ENCODE measurements around the gene CSH2. TPM values are rescaled to one million over a fixed set of nuclear protein-coding genes. Genes with fewer than 3 reads are reported as not detected.

Gene CSH2
- total RNA-seq, 1 donor from 2014 or later = not detected

DNA sequence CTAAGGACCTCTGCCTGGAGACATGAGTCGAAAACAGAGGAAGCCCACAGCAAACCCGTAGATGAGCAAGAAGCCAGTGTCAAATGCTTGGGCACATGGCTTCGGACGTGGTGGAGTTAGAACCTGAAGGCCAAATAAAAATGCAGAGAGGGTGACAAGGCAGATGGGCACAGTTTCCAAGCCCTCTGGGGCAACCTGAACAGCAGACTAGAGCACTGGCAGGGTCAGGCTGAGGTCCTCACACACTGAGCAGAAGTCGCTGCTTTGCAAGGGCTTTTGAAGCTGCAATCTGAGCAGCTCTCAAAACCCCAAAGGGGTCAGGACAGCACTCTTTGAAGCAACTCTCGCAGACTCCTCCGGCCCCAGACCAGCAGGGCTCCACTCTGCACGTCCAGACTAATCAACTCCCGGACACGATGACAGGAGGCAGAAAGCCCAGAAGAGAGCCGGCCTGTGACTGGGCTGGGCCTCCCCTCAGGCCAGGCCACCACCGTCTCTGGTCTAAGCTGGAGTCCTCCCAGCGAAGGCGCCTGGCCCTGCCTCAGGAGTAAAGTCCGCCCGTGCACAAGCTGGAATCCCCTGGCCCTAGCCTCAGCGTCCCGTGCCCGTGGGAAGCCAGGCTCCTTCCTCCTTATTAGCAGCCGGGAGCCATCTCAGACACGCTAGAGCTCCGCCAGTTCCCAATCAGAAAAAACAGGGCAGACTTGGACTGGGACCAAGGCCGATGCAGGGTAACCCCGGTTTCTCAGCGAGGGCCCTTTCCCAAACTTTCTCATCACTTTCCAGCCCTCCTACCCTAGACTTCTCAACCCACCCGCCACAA lies 31.9 kb downstream of the CSH2 start:
- ATAC-seq = peak; percentile 42
- peak; percentile 89 for DNase-seq (ENCODE audit: missing footprints)
- intact Hi-C loops (cut with DNase I) = no loop called here

DNA sequence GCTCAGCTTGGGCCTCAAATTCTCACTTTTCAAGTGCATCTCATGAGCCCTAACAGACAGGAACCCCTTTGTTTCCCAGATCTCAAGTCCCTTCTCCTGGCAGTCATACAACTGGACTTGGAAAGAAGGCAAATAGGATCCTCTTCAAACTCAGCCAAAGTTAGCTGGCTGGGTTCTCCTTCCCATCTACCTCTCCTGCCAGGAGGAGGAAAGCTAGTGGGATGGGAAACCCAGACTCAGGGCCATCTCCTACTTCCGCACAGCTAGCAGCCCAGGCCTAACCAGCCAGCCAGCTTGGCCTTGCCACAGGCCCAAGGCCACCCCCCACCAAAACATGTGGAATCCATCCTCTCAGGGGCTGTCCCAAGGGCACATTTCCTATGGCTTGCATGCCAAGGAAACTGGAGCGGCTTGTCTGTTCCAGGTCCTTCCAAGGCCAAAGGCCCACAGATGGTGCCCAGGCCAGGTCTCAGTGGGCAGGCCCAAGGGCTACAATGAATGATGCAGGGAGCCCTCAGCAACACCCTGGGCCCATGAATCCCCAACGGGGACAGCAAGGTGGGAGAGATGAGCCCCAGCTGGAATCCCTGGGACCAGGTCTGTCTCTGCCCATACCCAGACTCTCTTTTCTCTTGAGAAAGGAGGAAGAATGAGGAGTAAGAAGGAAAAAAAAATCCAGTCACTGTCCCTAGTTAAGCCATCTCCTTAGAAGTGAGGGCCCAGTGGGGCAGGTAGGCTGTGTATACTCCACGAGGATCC lies 32.7 kb downstream of the CSH2 start:
- ATAC-seq = peak; percentile 4
- peak; percentile 74 for DNase-seq (ENCODE audit: missing footprints)
- intact Hi-C loops (cut with DNase I) = no loop called here

DNA sequence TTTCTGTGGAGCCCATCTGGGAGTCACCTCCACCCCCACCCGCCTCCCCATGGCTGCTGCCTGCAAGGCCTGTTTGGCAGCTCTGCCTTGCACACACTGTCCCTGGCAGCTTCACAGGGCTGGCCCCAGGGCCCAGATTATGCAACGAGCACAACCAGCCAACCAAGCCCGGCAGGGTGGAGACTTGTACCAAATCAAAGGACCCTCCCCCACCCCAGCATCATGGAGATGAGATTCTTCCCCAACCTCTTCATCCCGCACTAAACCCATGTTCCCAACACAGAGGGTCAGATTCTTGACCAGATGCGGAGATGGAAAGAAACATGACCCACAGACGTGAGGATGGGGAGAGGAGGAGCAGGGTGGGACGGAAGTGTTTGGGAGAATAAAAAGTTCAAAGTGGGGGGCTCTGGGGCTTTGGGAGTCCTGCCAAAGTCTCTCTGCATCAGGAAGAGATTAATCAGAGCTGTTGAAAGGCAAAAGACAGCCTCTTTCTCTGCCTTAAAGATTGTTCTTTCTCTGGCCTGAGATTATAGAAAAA lies 34.8 kb downstream of the CSH2 start:
- DNase-seq (ENCODE audit: missing footprints) (peak; percentile 95), ATAC-seq (peak; percentile 54)
- intact Hi-C loops (cut with DNase I) = no loop called here

DNA sequence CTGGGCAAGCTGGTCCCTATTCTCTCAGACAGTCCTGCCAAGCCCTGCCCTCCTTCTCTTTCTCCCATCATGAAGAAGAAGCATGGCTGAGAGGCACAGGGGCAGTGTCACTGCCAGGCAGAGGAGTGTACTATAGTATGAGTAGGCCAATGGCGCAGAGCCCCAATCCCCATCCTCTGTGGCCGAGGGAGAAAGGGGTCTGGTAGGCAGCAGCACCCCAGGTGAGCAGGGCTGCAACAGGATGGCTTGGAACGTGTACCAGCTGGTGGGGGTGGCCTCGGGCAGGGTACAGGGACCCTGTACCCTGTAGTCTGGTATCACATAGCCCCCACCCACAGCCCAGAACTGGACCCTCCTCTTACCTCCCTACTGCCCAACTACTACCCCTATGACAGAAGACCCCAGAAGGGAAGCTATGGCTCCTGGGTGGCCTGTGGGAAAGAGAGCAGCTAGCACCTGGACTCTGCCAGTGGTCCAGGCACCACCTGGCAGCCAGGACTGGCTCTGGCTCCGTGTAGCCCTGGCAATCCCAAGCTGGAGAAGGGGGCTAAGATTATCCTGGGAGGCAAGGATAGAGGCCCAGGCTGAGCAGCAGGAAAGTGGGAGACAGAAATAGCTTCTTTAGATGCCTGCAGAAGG lies 35.4 kb downstream of the CSH2 start:
- intact Hi-C loops (cut with DNase I) = no loop called here
- DNase-seq (ENCODE audit: missing footprints) = peak; percentile 59
- ATAC-seq = no peak

DNA sequence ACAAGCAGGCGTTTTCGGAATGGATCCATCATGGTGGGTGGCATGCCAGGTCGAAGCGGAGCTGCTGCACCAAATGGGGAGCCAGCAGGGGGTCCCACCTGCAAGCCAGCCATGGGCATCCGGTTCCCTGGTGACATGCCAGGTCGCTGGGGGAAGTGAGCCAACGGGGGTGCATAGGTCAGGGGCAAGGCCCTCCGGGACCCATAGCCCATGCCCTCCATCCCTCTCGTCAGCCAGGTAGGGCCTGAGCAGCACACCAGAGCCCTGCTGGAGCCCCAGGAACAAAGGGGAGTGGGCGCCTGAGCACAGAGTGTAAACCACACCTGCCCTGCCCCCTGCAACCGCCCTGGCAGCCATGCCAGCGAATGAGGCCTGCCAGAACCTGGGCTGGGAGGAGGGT lies 36.0 kb downstream of the CSH2 start:
- DNase-seq (ENCODE audit: missing footprints) (no peak), ATAC-seq (no peak)
- intact Hi-C loops (cut with DNase I) = no loop called here

DNA sequence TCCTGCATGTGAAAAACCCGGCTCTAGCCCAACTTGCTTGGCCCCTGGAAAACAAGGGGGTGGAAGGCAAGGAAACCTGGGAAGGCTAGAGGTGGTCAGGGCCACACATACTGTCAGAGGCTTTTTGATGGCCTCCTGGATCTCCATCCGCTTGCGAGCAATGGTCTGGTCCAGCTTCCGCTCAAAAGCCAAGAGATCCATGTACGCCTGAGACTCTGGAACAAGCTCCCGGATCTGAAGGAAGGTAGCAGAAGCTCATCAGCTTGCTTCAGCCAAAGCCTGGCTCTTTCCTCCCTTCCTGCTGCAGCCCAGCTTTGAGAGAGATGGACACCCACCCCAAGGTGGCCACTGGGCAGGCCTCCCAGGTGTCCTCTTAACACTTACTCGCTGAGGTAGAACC lies 36.7 kb downstream of the CSH2 start:
- no peak for DNase-seq (ENCODE audit: missing footprints)
- no peak for ATAC-seq
- intact Hi-C loops (cut with DNase I) = no loop called here

DNA sequence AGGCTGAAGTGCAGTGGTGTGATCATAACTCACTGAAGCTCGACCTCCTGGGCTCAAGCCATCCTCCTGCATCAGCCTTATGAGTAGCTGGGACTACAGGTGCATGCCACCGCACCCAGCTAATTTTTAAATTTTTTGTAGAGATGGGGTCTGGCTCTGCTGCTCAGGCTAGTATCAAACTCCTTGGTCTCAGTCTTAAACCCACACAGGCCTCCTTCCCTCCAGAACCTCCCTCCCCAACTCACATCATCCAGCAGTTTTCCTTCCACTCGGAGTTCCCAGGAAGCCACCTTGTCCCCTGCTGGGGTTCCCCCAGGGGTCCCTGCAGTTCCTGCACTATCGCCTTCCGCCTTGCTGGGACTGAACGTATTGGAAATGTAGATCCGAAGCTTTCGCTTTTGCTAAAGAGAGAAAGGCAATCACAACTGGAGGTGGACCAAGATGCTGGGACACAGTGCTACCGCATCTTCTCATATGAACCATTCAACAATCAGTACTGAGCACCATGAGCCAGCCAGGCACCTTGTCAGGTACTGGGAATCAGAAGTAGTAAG lies 38.2 kb downstream of the CSH2 start:
- no peak for ATAC-seq
- no peak for DNase-seq (ENCODE audit: missing footprints)
- intact Hi-C loops (cut with DNase I) = no loop called here

DNA sequence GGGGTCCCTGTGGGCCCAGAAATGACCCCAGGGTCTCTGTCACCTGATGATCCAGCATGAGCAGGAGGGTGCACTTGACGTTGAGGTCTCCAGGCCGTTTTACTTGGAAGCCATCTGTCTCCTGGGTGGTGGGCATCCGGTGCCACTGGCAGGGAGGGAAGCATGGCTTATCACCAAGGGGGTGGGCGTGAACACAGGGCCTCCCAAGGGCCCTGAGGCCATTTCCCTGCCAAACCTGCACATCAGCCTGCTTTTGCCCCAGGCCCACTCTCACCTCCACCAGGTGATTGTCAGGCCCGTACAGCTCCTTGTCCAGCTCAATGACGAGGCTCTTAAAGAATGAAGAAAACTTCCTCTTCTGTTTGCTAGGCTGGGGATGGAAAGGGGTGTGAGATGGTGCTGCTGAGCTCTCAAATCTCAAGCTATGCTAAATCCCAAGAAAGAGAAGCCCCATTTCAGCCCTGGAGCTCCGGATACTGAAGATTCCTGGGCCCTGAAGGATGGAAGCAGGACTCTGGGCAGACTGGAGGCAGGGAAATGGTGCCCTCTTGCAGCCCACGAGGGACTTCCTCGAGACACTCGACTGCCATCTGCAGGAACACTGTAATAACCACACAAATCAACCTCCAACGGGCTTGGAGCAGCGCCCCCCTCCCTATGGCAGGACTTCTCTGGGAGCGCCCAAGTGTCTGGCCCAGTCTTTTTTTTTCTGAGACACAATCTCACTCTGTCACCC lies 38.9 kb downstream of the CSH2 start:
- no peak for ATAC-seq
- no peak for DNase-seq (ENCODE audit: missing footprints)
- intact Hi-C loops (cut with DNase I) = no loop called here

DNA sequence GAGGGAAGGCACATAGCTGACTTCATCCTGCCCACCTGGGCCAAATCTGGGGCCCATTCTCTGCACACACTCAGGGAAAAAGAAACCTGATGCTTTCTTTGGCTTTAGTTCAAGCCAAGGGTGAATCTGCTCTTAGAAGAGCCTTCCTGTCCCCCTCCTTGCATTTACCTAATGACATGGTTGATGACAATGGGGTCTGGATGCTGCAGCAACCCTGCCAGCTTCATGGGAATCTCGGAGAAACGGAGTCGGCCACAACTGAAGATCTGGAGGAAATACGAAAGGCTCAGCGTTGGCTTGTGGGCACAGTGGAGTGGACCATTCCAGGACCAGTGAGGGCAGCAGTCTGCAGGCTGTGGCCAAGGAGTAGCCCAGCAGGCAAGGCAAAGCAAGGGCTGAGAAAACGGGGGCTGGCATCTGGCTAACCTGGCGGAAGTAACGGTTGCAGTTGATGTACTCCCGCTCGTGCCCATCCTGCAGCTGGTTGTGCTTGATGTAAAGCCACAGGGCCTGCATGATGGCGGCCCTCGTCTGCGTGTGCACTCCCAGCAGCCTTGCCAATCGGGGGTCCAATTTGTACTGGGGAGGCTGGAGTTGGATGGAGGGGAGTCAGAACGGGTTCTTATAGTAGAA lies 39.6 kb downstream of the CSH2 start:
- ATAC-seq (no peak), DNase-seq (ENCODE audit: missing footprints) (no peak)
- intact Hi-C loops (cut with DNase I) = no loop called here

DNA sequence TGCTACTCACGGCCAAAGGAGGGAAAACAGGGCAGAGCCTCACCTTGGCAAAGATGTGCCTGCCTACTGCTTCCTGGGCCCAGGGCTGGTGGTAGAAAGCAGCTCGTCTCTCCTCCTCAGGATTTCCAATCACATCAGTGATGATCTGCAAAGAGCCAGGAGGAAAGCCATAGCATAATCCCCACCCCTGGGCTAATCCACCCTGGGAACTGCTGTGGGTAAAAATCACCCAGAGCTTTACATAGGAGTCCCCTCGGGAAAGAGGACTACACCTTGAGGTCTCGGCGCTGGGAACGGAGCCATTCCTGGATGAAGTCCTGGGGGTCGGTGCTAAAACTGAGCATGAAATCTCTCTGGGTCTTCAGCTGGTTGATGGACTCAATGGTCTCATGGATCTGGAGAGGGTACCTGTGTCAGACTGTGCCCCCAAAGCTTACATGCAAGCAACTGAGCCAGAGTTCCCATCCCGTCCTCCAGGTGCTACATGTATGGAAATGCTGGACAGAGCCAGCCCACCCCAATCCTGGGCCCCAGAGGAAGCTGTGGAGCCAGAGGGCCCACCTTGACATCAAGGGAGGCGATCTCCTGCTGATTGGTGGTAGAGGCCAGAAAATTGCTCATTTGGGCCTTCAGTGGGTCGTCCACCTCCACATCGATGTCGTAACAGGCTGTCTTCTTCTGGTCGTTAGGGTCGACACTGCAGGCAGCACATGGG lies 40.3 kb downstream of the CSH2 start:
- peak; percentile 55 for DNase-seq (ENCODE audit: missing footprints)

DNA sequence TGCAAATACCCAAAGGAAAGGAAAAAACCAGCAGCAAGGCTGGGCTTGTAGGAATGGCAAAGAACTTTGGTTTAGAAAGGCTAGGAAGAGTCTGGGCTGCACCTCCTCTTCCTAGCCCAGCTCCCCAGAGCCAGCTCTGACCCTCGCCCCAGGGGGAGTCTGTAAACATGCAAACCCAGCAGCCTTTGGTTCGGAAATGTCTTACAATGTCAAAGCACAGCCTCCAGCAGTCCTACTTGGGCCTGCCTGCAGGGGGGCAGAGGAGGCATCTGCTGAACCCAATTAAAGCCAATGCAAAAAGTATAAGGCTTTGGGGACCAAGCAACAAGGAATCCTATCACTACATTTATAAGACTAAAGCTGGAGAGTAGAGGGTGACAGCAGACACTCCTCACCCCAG lies 41.0 kb downstream of the CSH2 start:
- ATAC-seq (no peak), DNase-seq (ENCODE audit: missing footprints) (no peak)
- intact Hi-C loops (cut with DNase I) = no loop called here

More for the DNA sequence above, 40.3 kb downstream of the CSH2 start:
- no peak for ATAC-seq
- intact Hi-C loops (cut with DNase I) = no loop called here

DNA sequence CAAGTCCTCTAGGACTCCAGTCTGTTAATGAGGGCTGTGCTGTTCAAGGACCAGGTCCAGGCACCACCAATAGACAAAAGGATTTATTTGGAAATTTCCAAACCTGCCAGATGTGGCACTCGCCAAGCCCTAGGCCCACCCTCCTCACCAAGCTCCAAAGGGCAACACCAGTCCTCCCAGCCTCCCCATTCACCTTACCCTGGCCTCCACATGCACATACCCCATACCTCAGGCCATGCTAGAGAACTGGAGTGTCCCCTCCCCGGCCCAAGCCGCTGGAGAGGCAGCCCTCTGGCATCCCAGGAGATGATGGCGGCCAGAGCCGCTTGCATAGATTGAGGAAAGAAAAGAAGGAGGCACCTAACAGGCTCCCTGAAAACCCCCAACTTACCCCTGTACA lies 41.5 kb downstream of the CSH2 start:
- no peak for DNase-seq (ENCODE audit: missing footprints)
- ATAC-seq = no peak
- intact Hi-C loops (cut with DNase I) = no loop called here

DNA sequence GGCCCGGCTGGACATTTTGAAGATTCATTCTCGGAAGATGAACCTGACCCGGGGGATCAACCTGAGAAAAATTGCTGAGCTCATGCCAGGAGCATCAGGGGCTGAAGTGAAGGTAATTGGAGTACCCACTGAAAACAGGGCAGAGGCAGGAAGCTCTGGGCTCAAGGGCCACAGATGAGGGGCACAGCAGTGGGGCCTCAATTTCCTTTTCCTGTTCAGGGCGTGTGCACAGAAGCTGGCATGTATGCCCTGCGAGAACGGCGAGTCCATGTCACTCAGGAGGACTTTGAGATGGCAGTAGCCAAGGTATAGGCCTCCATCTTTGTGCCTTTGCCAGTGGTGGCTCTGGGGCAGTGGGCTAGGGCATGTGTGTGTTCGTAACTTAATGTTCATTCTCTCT lies 42.0 kb downstream of the CSH2 start:
- intact Hi-C loops (cut with DNase I) = no loop called here
- DNase-seq (ENCODE audit: missing footprints) (no peak), ATAC-seq (no peak)

DNA sequence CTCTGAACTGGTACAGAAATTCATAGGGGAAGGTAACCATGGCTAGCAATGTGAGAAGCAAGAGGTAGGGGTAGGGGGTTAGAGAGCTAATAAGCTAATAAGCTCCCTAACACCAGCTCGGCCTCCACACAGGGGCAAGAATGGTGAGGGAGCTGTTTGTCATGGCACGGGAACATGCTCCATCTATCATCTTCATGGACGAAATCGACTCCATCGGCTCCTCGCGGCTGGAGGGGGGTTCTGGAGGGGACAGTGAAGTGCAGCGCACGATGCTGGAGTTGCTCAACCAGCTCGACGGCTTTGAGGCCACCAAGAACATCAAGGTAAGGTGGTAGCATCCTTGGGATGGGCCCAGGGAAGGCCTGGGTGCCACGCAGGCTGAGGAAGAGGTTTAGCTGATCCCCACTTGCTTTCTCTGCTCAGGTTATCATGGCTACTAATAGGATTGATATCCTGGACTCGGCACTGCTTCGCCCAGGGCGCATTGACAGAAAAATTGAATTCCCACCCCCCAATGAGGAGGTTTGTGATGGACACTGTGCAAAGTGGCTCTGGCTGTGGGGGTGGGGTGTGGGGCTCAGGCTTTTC lies 42.5 kb downstream of the CSH2 start:
- no peak for DNase-seq (ENCODE audit: missing footprints)
- intact Hi-C loops (cut with DNase I) = no loop called here
- no peak for ATAC-seq

DNA sequence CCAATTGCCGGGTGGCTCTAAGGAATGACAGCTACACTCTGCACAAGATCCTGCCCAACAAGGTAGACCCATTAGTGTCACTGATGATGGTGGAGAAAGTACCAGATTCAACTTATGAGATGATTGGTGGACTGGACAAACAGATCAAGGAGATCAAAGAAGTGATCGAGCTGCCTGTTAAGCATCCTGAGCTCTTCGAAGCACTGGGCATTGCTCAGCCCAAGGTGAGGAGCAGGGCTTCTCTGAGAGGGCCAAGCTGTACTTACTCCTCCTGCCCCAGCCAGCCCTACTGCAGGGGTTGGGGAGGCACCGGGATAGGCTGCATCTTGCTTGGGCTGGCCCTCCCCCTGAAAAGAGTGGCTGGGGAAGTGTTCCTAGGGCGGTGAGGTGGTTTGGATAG lies 43.2 kb downstream of the CSH2 start:
- no peak for DNase-seq (ENCODE audit: missing footprints)
- intact Hi-C loops (cut with DNase I) = no loop called here
- no peak for ATAC-seq

DNA sequence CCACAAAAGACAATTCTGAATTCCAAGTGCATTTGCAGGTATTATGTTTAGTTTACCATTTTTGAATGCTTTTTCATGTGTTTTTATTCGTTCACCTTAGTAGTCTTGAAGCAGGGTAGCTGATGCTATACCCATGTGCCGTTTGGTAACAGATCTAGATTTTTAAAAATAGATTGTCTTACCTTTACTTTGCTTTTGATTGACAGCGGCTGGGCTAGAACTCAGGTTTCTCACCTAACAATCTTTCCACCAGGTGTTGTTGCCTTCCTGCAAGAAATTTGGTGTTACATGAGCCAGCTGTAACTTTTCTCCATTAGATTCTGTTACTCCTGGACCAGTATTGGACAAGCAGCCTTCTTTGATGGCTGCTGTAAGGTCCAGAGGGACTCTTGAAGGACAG lies 44.5 kb downstream of the CSH2 start:
- DNase-seq (ENCODE audit: missing footprints) = no peak
- ATAC-seq = no peak
- intact Hi-C loops (cut with DNase I) = loop anchor here (10.0 kb wide), 1 partner anchor 676 kb away; the partner anchor contains the start of genes CEP95 and DDX5

DNA sequence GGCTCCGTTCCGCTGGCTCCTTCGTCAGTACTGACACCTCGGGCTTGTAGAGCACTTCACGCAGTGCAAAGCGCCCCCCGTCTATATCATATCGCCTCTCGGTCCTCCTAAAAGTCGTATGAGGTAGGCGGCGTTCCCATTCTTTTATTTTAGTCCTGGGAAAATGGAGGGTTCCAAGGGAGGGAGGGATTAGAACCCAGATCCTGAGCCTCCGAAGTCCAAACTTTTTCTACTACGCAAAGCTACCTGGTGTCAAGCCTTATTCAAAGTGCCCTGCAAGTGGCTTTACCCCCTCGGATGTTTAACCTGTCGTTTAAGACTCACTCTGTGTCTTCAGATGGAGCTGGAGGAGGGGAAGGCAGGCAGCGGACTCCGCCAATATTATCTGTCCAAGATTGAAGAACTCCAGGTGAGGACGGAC lies 45.7 kb downstream of the CSH2 start:
- intact Hi-C loops (cut with DNase I) = loop anchor here (1.0 to 10.0 kb wide), 2 partner anchors 54 to 677 kb away; partner anchors contain the start of genes CEP95, DDX42 and DDX5
- no peak for ATAC-seq
- no peak for DNase-seq (ENCODE audit: missing footprints)

Data from Right ventricle myocardium inferior (tissue), 1 donor.